Measurements from ENCODE around the gene MAZ.
A peak's percentile ranks its signal among the peaks of the same experiment; 100 is the strongest.

The MAZ gene

DNA sequence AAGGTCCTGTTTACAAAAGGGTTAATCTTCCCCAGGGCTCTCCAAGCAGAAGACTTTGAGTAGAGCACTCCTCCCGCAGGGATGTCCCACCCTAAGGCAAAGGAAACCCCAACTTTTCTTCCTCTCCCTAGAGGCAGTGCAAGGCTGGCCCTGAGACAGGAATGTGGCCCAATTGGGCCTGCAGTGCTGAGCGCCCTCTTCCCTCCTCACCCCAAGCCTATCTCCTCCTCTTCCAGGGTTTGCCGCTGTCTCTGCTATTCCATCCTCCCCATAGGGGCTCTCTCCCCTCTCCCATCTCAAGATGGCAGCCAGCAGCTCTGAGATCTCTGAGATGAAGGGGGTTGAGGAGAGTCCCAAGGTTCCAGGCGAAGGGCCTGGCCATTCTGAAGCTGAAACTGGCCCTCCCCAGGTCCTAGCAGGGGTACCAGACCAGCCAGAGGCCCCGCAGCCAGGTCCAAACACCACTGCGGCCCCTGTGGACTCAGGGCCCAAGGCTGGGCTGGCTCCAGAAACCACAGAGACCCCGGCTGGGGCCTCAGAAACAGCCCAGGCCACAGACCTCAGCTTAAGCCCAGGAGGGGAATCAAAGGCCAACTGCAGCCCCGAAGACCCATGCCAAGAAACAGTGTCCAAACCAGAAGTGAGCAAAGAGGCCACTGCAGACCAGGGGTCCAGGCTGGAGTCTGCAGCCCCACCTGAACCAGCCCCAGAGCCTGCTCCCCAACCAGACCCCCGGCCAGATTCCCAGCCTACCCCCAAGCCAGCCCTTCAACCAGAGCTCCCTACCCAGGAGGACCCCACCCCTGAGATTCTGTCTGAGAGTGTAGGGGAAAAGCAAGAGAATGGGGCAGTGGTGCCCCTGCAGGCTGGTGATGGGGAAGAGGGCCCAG, 6.7 kb downstream of the MAZ start:
- H3K4me1 ChIP-seq (ENCODE audit: low read depth, poor library complexity, severe bottlenecking) = peaks cover 55% of the 10 kb centered on the region
- H3K4me3 ChIP-seq (IDR thresholded peaks at IDR 0.05; ENCODE audit: insufficient read depth, low read depth, low read length) = no peak overlapping the region
- H3K27ac ChIP-seq = no peak overlapping the region

DNA sequence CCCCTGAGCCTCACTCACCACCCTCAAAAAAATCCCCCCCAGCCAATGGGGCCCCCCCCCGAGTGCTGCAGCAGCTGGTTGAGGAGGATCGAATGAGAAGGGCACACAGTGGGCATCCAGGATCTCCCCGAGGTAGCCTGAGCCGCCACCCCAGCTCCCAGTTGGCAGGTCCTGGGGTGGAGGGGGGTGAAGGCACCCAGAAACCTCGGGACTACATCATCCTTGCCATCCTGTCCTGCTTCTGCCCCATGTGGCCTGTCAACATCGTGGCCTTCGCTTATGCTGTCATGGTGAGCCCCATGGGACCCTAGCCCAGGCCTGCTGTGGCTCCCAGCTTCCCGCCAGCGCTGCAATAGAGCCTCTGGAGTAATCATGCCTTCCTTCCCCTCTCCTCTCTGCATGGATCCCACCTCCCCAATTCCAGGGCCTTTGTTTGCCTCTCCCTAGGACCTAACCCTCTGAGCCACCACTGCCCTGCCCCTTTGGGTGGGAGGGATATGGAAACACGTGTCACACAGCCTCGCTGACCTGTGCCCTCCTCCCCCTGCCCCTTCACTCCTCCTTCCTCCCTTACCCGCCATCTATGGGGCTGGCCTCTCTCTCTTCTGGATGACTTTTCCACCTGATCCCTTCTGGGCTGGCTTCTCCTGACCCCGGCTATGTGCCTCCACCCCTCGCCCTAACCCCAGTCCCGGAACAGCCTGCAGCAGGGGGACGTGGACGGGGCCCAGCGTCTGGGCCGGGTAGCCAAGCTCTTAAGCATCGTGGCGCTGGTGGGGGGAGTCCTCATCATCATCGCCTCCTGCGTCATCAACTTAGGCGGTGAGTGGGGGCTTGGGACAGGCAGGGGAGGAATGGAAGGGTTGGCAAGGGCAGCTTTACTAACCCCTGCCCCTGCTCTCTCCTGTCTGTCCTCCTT, 7.6 kb downstream of the MAZ start:
- TF ChIP-seq, protein P1, sequence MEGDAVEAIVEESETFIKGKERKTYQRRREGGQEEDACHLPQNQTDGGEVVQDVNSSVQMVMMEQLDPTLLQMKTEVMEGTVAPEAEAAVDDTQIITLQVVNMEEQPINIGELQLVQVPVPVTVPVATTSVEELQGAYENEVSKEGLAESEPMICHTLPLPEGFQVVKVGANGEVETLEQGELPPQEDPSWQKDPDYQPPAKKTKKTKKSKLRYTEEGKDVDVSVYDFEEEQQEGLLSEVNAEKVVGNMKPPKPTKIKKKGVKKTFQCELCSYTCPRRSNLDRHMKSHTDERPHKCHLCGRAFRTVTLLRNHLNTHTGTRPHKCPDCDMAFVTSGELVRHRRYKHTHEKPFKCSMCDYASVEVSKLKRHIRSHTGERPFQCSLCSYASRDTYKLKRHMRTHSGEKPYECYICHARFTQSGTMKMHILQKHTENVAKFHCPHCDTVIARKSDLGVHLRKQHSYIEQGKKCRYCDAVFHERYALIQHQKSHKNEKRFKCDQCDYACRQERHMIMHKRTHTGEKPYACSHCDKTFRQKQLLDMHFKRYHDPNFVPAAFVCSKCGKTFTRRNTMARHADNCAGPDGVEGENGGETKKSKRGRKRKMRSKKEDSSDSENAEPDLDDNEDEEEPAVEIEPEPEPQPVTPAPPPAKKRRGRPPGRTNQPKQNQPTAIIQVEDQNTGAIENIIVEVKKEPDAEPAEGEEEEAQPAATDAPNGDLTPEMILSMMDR (conservative IDR thresholded peaks at IDR 0.05; ENCODE audit: low read depth, low read length) = no peak
- Histone ChIP-seq H3K27ac (no peak overlapping the region), H4K20me1 (ENCODE audit: insufficient read depth) (no peaks in the 10 kb centered on the region), H2AFZ (ENCODE audit: low read depth) (no peak overlapping the region), H3K4me2 (no peak overlapping the region), H3K4me3 (IDR thresholded peaks at IDR 0.05; ENCODE audit: insufficient read depth, low read depth, low read length) (no peak overlapping the region), H3K36me3 (ENCODE audit: insufficient read depth) (peaks cover 2% of the 10 kb centered on the region; the same call in 1 of the 2 replicates), H3K27me3 (ENCODE audit: insufficient read depth, low read depth) (no peaks in the 10 kb centered on the region), H3K4me1 (ENCODE audit: low read depth, poor library complexity, severe bottlenecking) (peaks cover 60% of the 10 kb centered on the region), H3K9ac (no peak overlapping the region), H3K79me2 (ENCODE audit: insufficient read depth, low read depth) (peaks cover 35% of the 10 kb centered on the region)

More for the DNA sequence above, 6.7 kb downstream of the MAZ start:
- Histone ChIP-seq H4K20me1 (ENCODE audit: insufficient read depth) (no peaks in the 10 kb centered on the region), H3K4me2 (peak overlapping the region; percentile 83), H3K9ac (no peak overlapping the region), H3K27me3 (ENCODE audit: insufficient read depth, low read depth) (no peaks in the 10 kb centered on the region), H3K36me3 (ENCODE audit: insufficient read depth) (peaks cover 6% of the 10 kb centered on the region; the same call in 1 of the 2 replicates), H3K79me2 (ENCODE audit: insufficient read depth, low read depth) (peaks cover 37% of the 10 kb centered on the region), H2AFZ (ENCODE audit: low read depth) (no peak overlapping the region)
- TF ChIP-seq, protein P1 (conservative IDR thresholded peaks at IDR 0.05; ENCODE audit: low read depth, low read length) = no peak

DNA sequence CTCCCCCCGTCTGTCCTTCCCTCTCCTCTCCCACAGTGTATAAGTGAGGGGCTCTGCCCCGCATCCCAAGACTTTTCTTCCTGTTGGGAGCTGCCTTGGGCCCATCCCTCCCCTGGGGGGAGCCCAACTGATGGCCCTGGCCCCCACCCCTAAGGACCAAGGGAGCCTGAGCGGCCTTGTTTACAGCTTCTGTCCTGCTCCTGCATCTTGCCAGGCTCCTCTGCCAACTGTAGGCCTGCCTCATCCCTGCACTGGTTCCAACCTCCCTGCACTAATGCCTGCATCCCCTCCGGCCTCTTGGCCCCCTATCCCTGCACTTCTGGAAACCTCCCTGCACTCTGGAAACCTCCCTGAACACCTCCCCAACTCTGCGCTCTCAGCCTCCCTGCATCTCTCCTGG, 8.3 kb downstream of the MAZ start:
- no peaks in the 10 kb centered on the region for H3K36me3 ChIP-seq (ENCODE audit: insufficient read depth)
- no peak overlapping the region for H3K4me3 ChIP-seq (IDR thresholded peaks at IDR 0.05; ENCODE audit: insufficient read depth, low read depth, low read length)
- peaks cover 60% of the 10 kb centered on the region for H3K4me1 ChIP-seq (ENCODE audit: low read depth, poor library complexity, severe bottlenecking)
- H2AFZ ChIP-seq (ENCODE audit: low read depth) = no peak overlapping the region
- no peaks in the 10 kb centered on the region for H4K20me1 ChIP-seq (ENCODE audit: insufficient read depth)
- peaks cover 33% of the 10 kb centered on the region for H3K79me2 ChIP-seq (ENCODE audit: insufficient read depth, low read depth)
- H3K9ac ChIP-seq = no peak overlapping the region; the same call in 1 of the 2 replicates
- H3K4me2 ChIP-seq = peak overlapping the region; percentile 77; the same call in 1 of the 2 replicates
- H3K27ac ChIP-seq = no peak overlapping the region
- TF ChIP-seq, protein P1 (conservative IDR thresholded peaks at IDR 0.05; ENCODE audit: low read depth, low read length) = no peak
- no peaks in the 10 kb centered on the region for H3K27me3 ChIP-seq (ENCODE audit: insufficient read depth, low read depth)

DNA sequence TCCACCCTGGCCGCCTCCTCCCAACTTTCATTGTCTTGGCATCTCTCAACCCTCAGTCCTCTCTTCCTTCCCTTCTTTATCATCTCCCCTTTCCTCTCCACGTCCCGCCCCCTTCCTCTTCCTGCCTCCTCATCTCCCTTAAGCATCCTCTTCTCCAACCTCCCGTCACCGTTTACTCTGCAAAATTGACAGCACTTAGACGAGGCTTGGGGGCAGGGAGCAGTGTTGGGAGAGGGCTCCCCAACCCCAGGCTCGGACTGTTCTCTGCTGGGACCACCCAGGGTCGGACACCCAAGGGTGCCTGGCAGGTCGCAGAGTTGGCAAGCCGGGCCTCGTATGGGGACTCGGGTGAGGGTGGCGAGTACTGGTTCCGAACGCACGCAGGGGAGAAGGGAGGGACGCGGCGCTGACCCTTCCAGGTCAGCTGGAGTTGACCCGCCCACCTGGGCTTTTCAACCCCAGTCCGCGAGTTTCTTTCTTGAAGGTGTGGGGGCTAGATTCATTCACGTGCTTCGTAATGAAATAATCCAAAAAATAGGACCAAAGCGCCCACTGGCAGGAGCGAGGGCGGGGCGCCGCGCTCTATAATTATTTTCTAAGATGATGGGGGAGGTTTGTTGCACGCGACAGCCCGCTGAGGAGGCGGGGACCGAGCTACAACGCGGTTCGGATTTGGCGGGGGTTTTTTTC, 8.8 kb downstream of the MAZ start:
- Histone ChIP-seq H3K36me3 (ENCODE audit: insufficient read depth) (no peaks in the 10 kb centered on the region), H2AFZ (ENCODE audit: low read depth) (peak overlapping the region; percentile 62; the same call in 1 of the 2 replicates), H3K4me2 (peak overlapping the region; percentile 77), H3K9ac (peak overlapping the region; percentile 63; the same call in 1 of the 2 replicates), H4K20me1 (ENCODE audit: insufficient read depth) (no peaks in the 10 kb centered on the region), H3K79me2 (ENCODE audit: insufficient read depth, low read depth) (peaks cover 27% of the 10 kb centered on the region), H3K27me3 (ENCODE audit: insufficient read depth, low read depth) (no peaks in the 10 kb centered on the region), H3K27ac (peak overlapping the region; percentile 58; the same call in 1 of the 2 replicates), H3K4me3 (IDR thresholded peaks at IDR 0.05; ENCODE audit: insufficient read depth, low read depth, low read length) (no peak overlapping the region), H3K4me1 (ENCODE audit: low read depth, poor library complexity, severe bottlenecking) (peaks cover 60% of the 10 kb centered on the region)
- TF ChIP-seq, protein P1 (conservative IDR thresholded peaks at IDR 0.05; ENCODE audit: low read depth, low read length) = no peak
